GM12875 (cell line): ENCODE data around the gene ZFPL1.

ENCODE experiments used
- H3K4me3 ChIP-seq: one replicate; pipeline ENCODE4 v1.5.1; 2011; ENCODE audit warnings: low read depth, low read length, control low read depth
- TF ChIP-seq, protein P1 (sequence below): IDR thresholded peaks from 2 replicates; pipeline ENCODE4 v1.5.1; 2011; ENCODE audit warnings: low read depth, mild to moderate bottlenecking, control low read depth, inconsistent platforms, low read length, moderate library complexity, borderline replicate concordance; ENCODE audit not compliant: insufficient read depth

ZFPL1 gene

GRCh38 chr11:65131895-65132237 is 47.8 kb downstream of the ZFPL1 start:
- peak overlapping the region; percentile 99 for H3K4me3 ChIP-seq
- TF ChIP-seq, protein P1, sequence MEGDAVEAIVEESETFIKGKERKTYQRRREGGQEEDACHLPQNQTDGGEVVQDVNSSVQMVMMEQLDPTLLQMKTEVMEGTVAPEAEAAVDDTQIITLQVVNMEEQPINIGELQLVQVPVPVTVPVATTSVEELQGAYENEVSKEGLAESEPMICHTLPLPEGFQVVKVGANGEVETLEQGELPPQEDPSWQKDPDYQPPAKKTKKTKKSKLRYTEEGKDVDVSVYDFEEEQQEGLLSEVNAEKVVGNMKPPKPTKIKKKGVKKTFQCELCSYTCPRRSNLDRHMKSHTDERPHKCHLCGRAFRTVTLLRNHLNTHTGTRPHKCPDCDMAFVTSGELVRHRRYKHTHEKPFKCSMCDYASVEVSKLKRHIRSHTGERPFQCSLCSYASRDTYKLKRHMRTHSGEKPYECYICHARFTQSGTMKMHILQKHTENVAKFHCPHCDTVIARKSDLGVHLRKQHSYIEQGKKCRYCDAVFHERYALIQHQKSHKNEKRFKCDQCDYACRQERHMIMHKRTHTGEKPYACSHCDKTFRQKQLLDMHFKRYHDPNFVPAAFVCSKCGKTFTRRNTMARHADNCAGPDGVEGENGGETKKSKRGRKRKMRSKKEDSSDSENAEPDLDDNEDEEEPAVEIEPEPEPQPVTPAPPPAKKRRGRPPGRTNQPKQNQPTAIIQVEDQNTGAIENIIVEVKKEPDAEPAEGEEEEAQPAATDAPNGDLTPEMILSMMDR: no peak

DNA sequence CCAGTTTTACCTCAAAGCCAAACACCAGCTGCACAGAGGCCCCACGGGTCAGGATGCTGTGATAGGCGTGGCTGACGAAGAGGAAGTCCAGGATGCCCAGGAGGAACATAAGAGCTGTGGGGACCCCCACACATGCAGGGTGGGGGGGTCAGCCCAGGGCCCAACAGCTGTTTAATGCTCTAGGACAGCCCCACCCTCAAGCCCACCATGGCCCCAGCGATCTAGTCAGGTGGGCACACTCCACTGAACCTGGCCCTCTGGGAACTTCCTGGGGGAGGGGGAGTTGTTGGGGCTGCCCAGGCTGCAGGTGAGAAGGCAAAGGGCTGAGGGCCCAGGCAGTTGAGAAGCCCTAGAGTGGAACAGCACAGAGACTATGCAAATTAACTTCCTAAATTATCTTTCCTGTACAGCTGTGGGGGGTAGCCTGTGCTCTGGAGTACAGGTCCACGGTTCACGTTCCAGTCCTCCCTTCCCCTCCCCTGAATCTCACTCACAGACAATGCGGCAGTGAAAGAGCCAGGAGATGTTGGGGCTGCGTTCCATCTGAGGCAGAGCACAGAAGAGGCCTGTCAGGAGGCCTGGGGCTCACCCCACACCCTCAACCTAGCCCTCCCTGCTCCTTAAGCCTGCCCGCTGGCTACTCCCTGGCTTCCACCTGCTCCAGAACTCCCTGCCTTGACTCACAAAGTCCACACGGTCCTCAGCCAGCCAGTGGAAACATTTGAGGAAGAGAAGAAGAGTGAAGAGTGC is 48.4 kb downstream of the ZFPL1 start:
- TF ChIP-seq, protein P1: no peak
- peak overlapping the region; percentile 99 for H3K4me3 ChIP-seq

GRCh38 chr11:65132988-65133700 is 49.1 kb downstream of the ZFPL1 start:
- peak overlapping the region; percentile 99 for H3K4me3 ChIP-seq
- TF ChIP-seq, protein P1: no peak

DNA sequence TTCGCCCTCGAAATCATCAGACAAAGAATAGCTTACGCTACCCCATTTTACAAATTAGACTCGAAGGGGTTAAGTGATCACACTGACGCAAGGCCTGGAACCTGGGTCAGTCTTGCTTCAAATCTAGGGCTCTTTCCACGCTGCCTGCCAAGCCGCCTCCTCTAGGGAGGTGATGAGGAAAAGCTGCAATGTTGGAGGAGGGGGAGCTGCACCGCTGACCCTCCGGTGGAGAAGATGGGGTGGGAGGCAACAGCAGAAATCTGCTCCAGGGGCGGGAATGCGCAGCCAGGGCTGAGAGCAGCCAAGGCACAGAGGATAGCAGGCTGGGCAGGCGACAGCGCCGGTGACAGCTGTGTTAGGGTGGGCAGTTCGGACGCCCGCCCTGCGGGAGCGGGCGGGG is 49.7 kb downstream of the ZFPL1 start:
- H3K4me3 ChIP-seq: peak overlapping the region; percentile 99
- TF ChIP-seq, protein P1: no peak

DNA sequence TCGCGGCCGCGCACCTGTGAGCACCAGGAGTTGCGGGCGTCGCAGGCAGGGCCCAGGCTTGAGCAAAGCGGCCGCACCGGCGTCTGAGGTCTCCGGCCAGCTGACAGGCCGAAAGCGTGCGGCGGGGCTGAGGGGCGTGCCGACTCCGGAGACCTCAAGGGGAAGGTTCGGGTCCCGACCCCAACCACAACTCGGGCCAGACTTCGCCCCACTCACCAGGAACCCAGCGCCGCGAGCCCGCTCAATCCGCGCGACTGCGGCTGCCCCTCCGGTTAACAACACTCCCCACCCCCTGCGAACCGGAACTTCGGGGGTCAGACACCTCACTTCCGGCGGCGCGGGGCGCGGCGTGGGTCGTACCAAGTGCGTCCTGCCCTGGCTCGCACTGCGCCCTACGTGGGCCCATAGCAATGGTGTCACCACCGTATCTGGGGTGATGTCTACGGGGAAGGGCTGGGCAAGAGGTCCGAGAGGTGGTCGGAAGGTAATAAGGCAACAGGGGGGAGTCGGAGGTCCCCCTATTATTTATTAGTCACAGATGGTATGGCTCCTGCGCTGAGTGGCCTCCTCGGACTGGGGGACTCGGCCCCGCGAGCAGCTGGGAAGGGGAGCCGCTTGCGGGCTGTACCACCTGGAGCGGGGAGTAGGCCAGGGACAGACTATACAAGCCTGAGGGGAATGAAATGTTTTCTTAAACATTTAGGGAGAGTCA is 50.4 kb downstream of the ZFPL1 start, which contains the start of gene SYVN1:
Gene SYVN1, minus strand, starts transcription at position 280 of the 712 bp plus-strand sequence. CDS start 918 bp downstream, outside the sequence.
- peak within 1 kb of the TSS; percentile 99 for H3K4me3 ChIP-seq
- TF ChIP-seq, protein P1: no peak

GRCh38 chr11:65134952-65135632 is 51.1 kb downstream of the ZFPL1 start:
- TF ChIP-seq, protein P1: no peak
- peak overlapping the region; percentile 99 for H3K4me3 ChIP-seq
